Stimulated activated CD4-positive, alpha-beta T cell treated with anti-CD3 and anti-CD28 coated beads, Interleukin-12 subunit alpha, Interleukin-12 subunit beta, amount 100 ng/mL, for 24 hours (primary cell): ENCODE results near the gene TET1.
"Not testable (repeated sequence)": the region's sequence is repeated elsewhere in the genome, so short reads cannot be mapped to it uniquely, and the experiment has no call there.

ENCODE experiments used
- DNase-seq, 2 experiments: peaks; one replicate each; pipeline ENCODE4 v3.0.0-alpha.2; 2020; ENCODE audit warnings: low read depth in 2 of 2

The TET1 gene

GRCh38 chr10:68564712-68565111 lies 4.6 kb downstream of the TET1 start:
- DNase-seq = no peak

- no peak for DNase-seq
Measured at GRCh38 chr10:68565658-68566057, 5.5 kb downstream of the TET1 start.

- DNase-seq = no peak
Measured at GRCh38 chr10:68566351-68566750, 6.2 kb downstream of the TET1 start.

GRCh38 chr10:68566955-68567354 lies 6.8 kb downstream of the TET1 start:
- no peak for DNase-seq

GRCh38 chr10:68572151-68572550 lies 12.0 kb downstream of the TET1 start:
- DNase-seq = no peak

GRCh38 chr10:68574051-68574450 lies 13.9 kb downstream of the TET1 start:
- no peak for DNase-seq

- DNase-seq = no peak
Measured at GRCh38 chr10:68576118-68576517, 16.0 kb downstream of the TET1 start.

- DNase-seq = no peak
Measured at GRCh38 chr10:68578974-68579373, 18.8 kb downstream of the TET1 start.

GRCh38 chr10:68584187-68584586 lies 24.1 kb downstream of the TET1 start:
- DNase-seq = not testable (repeated sequence)

GRCh38 chr10:68586606-68587305 lies 26.6 kb downstream of the TET1 start:
- DNase-seq = no peak

- no peak for DNase-seq
Measured at GRCh38 chr10:68594405-68594804, 34.3 kb downstream of the TET1 start.

GRCh38 chr10:68595513-68595912 lies 35.4 kb downstream of the TET1 start:
- no peak for DNase-seq

GRCh38 chr10:68597407-68597806 lies 37.3 kb downstream of the TET1 start:
- no peak for DNase-seq

GRCh38 chr10:68598978-68599770 lies 39.0 kb downstream of the TET1 start:
- DNase-seq = no peak

- no peak for DNase-seq
Measured at GRCh38 chr10:68599771-68600040, 39.6 kb downstream of the TET1 start.

GRCh38 chr10:68600041-68600778 lies 40.1 kb downstream of the TET1 start:
- DNase-seq = peak; percentile 24 to 39

- DNase-seq = no peak
Measured at GRCh38 chr10:68601501-68602265, 41.5 kb downstream of the TET1 start.

- DNase-seq = no peak
Measured at GRCh38 chr10:68602434-68602833, 42.3 kb downstream of the TET1 start.

- DNase-seq = no peak
Measured at GRCh38 chr10:68603766-68604165, 43.6 kb downstream of the TET1 start.

- no peak for DNase-seq
Measured at GRCh38 chr10:68604441-68604840, 44.3 kb downstream of the TET1 start.

GRCh38 chr10:68606918-68607317 lies 46.8 kb downstream of the TET1 start:
- no peak for DNase-seq

- not testable (repeated sequence) for DNase-seq
Measured at GRCh38 chr10:68610023-68610422, 49.9 kb downstream of the TET1 start.
